ENCODE measurements around the gene ARHGEF40. TPM values are rescaled to one million over a fixed set of nuclear protein-coding genes. Genes with fewer than 3 reads are reported as not detected.
A peak's percentile ranks its signal among the peaks of the same experiment; 100 is the strongest.

ARHGEF40 gene
- total RNA-seq, 1 donor: 12.9 TPM

DNA sequence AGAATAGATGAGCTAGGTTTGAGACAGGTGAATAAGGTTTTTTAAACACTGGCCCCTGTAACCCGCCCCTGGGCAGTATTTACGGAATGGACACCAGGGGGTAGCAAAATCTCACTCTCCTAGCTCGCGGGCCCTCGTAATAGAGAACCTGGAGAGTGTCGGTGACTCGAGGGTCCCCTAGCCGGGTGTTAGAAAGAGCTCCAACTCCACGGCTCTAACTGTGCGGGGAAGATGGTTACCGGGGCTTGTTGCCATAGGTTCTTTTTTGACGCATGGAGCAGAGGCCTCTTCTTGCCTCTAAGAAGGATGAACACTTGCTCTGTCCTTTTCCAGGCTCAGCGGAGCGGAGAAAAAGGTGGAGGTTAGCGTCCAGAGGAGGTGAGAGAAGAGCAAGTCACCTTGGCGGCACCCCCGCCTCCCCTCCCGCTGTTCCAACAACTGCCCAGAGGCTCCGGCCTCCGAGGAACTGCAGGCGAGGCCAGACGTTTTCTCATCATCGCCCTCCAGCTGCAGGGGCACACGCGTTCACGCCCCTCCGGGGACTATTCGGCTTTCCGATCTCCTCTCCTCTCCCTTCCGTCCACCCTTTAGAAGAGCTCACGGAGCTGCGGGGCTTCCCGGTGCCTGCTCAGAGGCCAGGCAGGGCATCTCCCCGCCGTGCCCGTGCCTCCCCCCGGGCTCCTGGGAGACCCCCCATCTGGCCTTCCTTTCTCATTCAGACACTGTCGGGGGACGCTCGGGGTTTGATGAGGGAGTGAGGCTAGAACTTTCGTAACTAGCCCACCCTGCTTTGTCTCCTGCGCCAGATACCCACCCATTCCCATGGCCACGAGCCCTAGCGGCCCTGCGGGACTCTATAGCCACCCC is 1.4 kb upstream of the ARHGEF40 start:
- Histone ChIP-seq H3K9me3 (ENCODE audit: low read depth, low read length) (no peaks in the 10 kb centered on the region), H3K4me1 (ENCODE audit: insufficient read depth, low read length) (peaks cover 45% of the 10 kb centered on the region), H3K27me3 (ENCODE audit: insufficient read depth, low read length) (peaks cover 34% of the 10 kb centered on the region), H3K4me3 (ENCODE audit: low read length) (peak overlapping the region; percentile 32)

DNA sequence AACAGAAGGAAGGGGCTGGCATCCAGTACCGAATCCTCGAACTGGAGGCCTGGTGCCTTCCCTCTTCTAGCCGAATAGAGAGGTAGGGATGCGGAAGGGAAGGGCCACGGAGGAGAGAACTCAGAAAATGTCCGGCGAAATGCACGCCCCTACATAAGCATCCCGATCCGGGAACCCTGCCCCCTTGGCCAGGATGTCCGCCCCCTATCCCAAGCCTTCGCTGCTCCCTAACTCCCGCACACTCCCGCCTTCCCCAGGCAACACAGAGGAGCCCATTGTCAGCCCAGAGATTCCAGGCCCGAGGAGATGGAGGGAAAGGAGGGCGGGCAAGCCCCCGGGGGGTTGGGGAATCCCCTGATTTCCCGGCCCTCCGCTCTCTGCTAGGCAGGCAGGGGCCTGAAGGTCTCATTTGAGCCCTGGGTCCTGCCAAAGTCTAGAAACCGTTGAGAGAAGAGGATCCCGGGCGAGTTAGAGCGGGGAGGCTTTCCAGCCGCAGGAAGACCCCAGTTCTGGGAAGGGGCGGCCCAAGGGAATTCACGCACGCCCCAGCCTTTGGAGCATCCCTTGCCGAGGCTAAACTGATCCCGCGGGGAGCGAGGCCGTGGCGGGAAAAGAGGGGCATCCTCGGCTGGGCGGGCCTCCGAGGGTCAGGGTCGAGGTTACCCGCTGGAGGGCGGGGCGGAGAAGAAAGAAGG is 569 bp upstream of the ARHGEF40 start:
- Histone ChIP-seq H3K9me3 (ENCODE audit: low read depth, low read length) (no peaks in the 10 kb centered on the region), H3K27me3 (ENCODE audit: insufficient read depth, low read length) (peaks cover 34% of the 10 kb centered on the region), H3K4me1 (ENCODE audit: insufficient read depth, low read length) (peaks cover 45% of the 10 kb centered on the region), H3K4me3 (ENCODE audit: low read length) (peak overlapping the region; percentile 32)

DNA sequence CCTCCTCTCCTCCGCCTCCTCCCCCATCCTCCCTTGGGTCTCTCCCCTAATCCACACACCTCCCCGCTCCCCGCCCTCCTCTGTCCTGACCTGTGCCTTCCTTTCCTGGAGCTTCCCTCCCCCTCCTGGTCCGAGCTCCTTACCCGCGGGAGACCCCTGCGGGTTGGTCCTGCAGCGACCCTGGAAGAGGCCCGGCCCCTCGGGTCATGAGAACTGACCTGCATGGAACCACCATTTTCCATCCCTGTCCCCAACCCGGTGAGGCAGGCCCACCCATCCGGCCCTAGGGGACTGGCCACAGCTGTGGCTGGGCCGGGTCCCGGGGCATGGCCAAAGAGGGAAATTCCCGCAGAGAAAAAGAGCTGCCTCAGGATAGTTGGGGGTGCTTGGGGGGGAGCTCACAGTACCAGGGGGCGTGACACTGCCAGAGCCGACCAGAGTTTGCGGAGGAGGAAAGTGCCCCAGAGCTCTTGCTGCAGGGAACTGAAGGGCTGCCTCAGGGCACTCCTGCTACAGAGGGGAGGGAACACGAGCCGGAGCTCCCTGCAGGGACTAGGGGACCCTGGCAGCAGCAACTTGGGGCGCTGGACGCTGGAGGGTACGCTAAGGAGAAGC is 613 bp downstream of the ARHGEF40 start:
- Histone ChIP-seq H3K27me3 (ENCODE audit: insufficient read depth, low read length) (peaks cover 34% of the 10 kb centered on the region), H3K9me3 (ENCODE audit: low read depth, low read length) (no peaks in the 10 kb centered on the region), H3K4me1 (ENCODE audit: insufficient read depth, low read length) (peaks cover 45% of the 10 kb centered on the region), H3K4me3 (ENCODE audit: low read length) (peak overlapping the region; percentile 49)

DNA sequence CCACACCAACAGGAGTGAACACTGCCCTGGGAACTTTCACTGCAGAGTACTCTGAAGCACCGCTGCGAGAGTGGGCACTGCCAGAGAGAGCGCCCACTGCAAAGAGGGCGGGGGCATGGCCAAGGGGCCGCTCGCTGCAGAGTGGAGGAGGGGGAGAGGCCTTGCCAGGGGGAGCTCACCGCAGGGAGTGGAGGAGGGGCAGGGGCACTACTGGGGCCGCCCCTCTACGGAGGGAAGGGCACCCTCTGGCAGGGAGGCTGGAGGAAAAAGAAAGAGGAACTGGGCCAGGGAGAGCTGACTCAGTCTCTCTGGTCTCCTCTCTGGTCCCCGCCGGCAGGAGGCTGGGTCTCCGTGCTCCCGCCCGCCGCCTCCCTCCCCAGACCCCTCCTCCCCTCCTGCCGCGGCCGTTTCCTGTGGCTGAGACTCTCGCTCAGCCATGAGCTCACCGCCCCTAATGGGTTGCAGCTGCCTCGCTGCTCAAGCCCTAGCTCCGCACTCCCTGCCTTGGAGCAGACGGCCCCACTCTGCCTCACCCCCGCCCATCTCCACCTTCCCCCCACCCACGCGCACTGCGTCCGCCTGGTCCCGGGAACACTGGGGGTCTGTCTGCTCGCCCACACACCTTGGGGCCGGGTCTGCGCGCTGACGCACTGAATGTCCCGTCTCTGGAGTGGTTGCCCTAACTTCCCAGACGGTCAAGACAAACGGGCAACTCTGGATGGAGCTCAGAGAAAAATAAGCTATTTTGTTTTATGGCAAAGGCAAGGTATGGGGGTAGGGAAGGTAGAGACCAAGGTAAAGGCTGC is 1.3 kb downstream of the ARHGEF40 start:
- Histone ChIP-seq H3K4me1 (ENCODE audit: insufficient read depth, low read length) (peaks cover 45% of the 10 kb centered on the region), H3K9me3 (ENCODE audit: low read depth, low read length) (no peaks in the 10 kb centered on the region), H3K4me3 (ENCODE audit: low read length) (peak overlapping the region; percentile 49), H3K27me3 (ENCODE audit: insufficient read depth, low read length) (peaks cover 34% of the 10 kb centered on the region)

DNA sequence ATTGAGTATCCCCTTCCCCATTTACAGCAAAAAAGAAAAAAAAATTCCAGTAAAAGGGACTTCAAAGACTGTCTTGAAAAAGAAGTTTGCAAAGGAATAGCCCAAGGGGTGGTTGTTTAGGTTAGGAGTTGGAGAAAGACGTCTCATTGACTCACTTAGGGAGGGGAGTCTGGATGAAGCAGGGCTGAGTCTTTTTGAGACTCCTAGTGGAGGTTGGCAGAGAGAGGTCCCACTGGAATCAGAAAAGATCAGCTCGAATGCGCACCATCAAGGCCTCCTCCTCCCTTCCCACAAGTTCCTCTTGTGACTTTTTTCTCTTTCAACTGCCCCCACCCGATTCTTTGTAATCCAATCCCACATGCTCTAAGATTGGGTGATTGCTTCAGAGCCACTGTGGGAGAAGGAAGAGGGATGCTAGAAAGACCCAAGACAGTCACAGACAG is 1.9 kb downstream of the ARHGEF40 start:
- Histone ChIP-seq H3K4me1 (ENCODE audit: insufficient read depth, low read length) (peaks cover 45% of the 10 kb centered on the region), H3K4me3 (ENCODE audit: low read length) (peak overlapping the region; percentile 49), H3K27me3 (ENCODE audit: insufficient read depth, low read length) (peaks cover 32% of the 10 kb centered on the region), H3K9me3 (ENCODE audit: low read depth, low read length) (no peaks in the 10 kb centered on the region)

DNA sequence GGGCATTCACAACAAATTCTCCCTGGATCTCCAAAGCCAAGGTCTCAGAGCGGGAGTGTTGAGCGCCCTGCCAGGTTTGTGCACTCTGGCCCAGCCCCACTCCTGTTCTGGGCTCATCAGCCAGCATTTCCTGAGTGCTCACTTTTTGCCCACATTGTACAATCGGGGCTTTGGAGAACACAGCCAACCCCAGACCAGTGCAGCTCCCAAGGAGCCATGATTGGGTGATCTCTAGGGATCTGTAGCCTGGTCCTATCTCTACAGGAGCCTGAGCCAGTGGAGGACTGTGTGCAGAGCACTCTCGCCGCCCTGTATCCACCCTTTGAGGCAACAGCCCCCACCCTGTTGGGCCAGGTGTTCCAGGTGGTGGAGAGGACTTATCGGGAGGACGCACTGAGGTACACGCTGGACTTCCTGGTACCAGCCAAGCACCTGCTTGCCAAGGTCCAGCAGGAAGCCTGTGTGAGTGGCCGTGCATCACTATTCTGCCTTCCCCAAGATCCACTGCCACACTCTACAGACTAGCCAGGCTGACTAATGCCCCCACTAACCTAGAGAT is 2.8 kb downstream of the ARHGEF40 start:
- H3K4me3 ChIP-seq (ENCODE audit: low read length): no peak overlapping the region
- no peaks in the 10 kb centered on the region for H3K9me3 ChIP-seq (ENCODE audit: low read depth, low read length)
- H3K4me1 ChIP-seq (ENCODE audit: insufficient read depth, low read length): peaks cover 45% of the 10 kb centered on the region
- H3K27me3 ChIP-seq (ENCODE audit: insufficient read depth, low read length): peaks cover 25% of the 10 kb centered on the region

DNA sequence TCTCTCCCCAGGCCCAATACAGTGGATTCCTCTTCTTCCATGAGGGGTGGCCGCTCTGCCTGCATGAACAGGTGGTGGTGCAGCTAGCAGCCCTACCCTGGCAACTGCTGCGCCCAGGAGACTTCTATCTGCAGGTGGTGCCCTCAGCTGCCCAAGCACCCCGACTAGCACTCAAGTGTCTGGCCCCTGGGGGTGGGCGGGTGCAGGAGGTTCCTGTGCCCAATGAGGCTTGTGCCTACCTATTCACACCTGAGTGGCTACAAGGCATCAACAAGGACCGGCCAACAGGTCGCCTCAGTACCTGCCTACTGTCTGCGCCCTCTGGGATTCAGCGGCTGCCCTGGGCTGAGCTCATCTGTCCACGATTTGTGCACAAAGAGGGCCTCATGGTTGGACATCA is 3.8 kb downstream of the ARHGEF40 start:
- no peak overlapping the region for H3K4me3 ChIP-seq (ENCODE audit: low read length)
- no peaks in the 10 kb centered on the region for H3K9me3 ChIP-seq (ENCODE audit: low read depth, low read length)
- peaks cover 39% of the 10 kb centered on the region for H3K4me1 ChIP-seq (ENCODE audit: insufficient read depth, low read length)
- H3K27me3 ChIP-seq (ENCODE audit: insufficient read depth, low read length): peaks cover 17% of the 10 kb centered on the region

DNA sequence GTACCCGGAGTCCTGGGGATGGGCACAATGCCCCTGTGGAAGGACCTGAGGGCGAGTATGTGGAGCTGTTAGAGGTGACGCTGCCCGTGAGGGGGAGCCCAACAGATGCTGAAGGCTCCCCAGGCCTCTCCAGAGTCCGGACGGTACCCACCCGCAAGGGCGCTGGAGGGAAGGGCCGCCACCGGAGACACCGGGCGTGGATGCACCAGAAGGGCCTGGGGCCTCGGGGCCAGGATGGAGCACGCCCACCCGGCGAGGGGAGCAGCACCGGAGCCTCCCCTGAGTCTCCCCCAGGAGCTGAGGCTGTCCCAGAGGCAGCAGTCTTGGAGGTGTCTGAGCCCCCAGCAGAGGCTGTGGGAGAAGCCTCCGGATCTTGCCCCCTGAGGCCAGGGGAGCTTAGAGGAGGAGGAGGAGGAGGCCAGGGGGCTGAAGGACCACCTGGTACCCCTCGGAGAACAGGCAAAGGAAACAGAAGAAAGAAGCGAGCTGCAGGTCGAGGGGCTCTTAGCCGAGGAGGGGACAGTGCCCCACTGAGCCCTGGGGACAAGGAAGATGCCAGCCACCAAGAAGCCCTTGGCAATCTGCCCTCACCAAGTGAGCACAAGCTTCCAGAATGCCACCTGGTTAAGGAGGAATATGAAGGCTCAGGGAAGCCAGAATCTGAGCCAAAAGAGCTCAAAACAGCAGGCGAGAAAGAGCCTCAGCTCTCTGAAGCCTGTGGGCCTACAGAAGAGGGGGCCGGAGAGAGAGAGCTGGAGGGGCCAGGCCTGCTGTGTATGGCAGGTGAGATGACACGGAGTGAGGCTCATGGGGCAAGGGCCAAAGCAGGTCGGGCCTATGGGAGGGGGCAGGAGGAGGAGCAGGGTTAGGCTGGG is 4.5 kb downstream of the ARHGEF40 start:
- peaks cover 32% of the 10 kb centered on the region for H3K4me1 ChIP-seq (ENCODE audit: insufficient read depth, low read length)
- no peaks in the 10 kb centered on the region for H3K9me3 ChIP-seq (ENCODE audit: low read depth, low read length)
- no peak overlapping the region for H3K4me3 ChIP-seq (ENCODE audit: low read length)
- peaks cover 10% of the 10 kb centered on the region for H3K27me3 ChIP-seq (ENCODE audit: insufficient read depth, low read length)

DNA sequence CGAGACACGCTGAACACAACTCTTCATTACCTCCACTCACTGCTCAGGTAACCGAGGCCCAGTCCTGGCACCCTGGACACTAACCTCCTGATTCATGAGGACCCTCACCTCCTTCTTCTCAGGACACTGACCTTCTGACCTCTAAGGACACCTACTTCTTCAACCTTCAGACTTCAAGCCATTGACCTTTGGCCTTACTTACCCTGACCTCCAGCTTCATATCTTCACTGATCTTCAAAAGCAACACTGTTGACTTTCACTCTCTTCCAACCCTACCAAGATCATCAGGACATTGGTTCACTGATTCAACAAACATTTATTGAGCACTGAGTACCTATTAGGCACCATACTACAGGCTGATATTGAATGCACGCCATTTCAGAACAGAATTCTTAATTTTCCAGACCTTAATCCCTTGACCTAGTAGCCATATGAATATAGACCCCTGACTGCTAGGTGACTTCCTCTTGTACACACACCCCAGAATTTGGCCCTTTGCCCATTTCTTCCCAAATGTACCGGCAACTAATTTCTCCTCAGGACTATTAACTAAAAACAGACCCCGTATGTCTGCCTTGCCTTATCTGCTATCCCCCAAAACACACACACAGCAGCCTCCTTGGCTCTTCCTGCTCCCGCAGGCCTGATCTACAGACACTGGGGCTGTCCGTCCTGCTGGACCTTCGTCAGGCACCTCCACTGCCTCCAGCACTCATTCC is 5.8 kb downstream of the ARHGEF40 start:
- Histone ChIP-seq H3K27me3 (ENCODE audit: insufficient read depth, low read length) (peaks cover 2% of the 10 kb centered on the region), H3K4me3 (ENCODE audit: low read length) (no peak overlapping the region), H3K9me3 (ENCODE audit: low read depth, low read length) (no peaks in the 10 kb centered on the region), H3K4me1 (ENCODE audit: insufficient read depth, low read length) (peaks cover 23% of the 10 kb centered on the region)

DNA sequence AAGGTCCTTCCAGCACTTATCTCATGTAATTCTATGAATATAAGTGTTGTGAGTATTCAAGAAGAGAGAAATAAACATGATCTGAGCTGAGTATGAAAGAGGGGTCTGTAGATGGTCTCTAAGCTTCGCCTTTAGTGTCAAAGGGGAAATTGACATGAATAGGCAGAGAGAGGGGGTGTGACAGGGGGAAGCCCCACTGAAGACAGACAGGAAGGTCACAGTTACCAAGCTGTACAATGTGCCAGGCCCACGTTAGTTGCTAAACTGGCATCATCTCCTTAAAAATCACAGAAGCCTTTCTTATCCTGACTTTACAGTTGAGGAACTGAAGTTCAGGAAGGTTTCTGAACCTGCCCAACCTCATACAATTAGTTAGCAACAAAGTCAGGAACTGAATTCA is 7.6 kb downstream of the ARHGEF40 start:
- no peak overlapping the region for H3K4me3 ChIP-seq (ENCODE audit: low read length)
- H3K4me1 ChIP-seq (ENCODE audit: insufficient read depth, low read length): peaks cover 6% of the 10 kb centered on the region
- H3K9me3 ChIP-seq (ENCODE audit: low read depth, low read length): no peaks in the 10 kb centered on the region
- H3K27me3 ChIP-seq (ENCODE audit: insufficient read depth, low read length): no peaks in the 10 kb centered on the region

DNA sequence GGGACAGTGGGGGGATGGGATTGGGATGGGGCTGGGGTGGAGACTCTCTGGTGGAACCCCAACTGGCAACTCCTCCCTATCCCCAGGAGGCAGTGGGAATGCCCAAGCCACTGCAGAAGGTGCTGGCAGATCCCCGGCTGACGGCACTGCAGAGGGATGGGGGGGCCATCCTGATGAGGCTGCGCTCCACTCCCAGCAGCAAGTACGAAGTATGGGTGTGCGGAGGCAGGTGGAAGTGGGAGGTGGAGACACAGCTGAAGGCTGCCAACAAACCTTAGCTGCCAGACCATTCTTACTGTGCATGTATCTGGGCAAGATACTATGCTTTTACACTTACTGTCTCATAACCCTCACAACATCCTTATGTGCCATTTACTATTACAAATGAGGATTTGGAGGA is 8.2 kb downstream of the ARHGEF40 start:
- no peak overlapping the region for H3K4me3 ChIP-seq (ENCODE audit: low read length)
- H3K4me1 ChIP-seq (ENCODE audit: insufficient read depth, low read length): no peaks in the 10 kb centered on the region
- H3K27me3 ChIP-seq (ENCODE audit: insufficient read depth, low read length): no peaks in the 10 kb centered on the region
- H3K9me3 ChIP-seq (ENCODE audit: low read depth, low read length): no peaks in the 10 kb centered on the region

DNA sequence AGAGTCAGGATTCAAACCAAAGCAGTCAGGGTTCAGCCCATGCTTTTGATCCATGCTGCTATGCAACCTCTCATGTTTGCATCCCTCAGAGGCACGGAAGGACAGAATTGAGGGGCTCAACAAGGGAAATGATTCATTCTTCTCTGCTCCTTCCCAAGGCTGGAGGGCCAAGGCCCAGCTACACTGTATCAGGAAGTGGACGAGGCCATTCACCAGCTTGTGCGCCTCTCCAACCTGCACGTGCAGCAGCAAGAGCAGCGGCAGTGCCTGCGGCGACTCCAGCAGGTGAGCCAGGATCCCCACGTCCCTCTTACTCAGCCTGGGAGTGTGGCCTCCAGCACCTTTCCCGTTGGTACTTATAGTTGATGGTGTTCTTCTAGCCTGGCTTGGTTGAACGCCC is 8.6 kb downstream of the ARHGEF40 start:
- H3K4me3 ChIP-seq (ENCODE audit: low read length): no peak overlapping the region
- no peaks in the 10 kb centered on the region for H3K9me3 ChIP-seq (ENCODE audit: low read depth, low read length)
- no peaks in the 10 kb centered on the region for H3K27me3 ChIP-seq (ENCODE audit: insufficient read depth, low read length)
- H3K4me1 ChIP-seq (ENCODE audit: insufficient read depth, low read length): no peaks in the 10 kb centered on the region

DNA sequence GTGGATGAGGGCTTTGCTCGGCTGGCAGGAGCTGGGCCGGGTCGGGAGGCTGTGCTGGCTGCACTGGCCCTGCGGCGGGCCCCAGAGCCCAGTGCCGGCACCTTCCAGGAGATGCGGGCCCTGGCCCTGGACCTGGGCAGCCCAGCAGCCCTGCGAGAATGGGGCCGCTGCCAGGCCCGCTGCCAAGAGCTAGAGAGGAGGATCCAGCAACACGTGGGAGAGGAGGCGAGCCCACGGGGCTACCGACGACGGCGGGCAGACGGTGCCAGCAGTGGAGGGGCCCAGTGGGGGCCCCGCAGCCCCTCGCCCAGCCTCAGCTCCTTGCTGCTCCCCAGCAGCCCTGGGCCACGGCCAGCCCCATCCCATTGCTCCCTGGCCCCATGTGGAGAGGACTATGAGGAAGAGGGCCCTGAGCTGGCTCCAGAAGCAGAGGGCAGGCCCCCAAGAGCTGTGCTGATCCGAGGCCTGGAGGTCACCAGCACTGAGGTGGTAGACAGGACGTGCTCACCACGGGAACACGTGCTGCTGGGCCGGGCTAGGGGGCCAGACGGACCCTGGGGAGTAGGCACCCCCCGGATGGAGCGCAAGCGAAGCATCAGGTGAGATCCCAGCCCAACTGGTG is 11.5 kb downstream of the ARHGEF40 start:
- Histone ChIP-seq H3K9me3 (ENCODE audit: low read depth, low read length) (no peaks in the 10 kb centered on the region), H3K27me3 (ENCODE audit: insufficient read depth, low read length) (no peaks in the 10 kb centered on the region), H3K4me1 (ENCODE audit: insufficient read depth, low read length) (peaks cover 25% of the 10 kb centered on the region), H3K4me3 (ENCODE audit: low read length) (no peak overlapping the region)

Measured in mononuclear cell (primary cell).